ENCODE measurements around the gene INPPL1.

The INPPL1 gene

DNA sequence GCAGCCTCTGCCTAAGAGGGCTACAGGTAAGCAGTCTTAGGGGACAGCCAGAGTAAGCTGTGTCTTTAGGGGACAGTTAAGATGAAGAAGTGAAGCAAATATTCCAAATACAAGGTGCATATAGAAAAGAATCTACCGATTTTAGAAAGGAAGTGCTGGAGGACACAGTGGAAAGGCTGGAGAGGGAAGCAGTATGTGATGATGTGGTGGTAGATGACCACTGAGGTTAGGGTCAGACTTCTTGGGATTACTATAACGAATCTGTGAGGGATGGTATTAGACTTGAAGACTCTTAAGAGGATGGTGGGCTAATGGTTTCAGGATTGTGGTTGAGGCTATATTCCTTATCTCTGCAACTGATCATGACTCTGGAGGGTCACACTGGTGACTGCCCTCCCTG is 59.4 kb downstream of the INPPL1 start:
- intact Hi-C loops (cut with micrococcal nuclease) = no loop called here
- no peak overlapping the region for H3K4me3 Mint-ChIP-seq
- no peaks in the 10 kb centered on the region for H3K36me3 Mint-ChIP-seq (ENCODE audit: low read depth)
- H3K4me1 Mint-ChIP-seq (ENCODE audit: low read depth) = peaks cover 6% of the 10 kb centered on the region
- H3K27me3 Mint-ChIP-seq = peaks cover 32% of the 10 kb centered on the region
- H3K9me3 Mint-ChIP-seq = no peaks in the 10 kb centered on the region
- H3K27ac Mint-ChIP-seq = no peak overlapping the region

DNA sequence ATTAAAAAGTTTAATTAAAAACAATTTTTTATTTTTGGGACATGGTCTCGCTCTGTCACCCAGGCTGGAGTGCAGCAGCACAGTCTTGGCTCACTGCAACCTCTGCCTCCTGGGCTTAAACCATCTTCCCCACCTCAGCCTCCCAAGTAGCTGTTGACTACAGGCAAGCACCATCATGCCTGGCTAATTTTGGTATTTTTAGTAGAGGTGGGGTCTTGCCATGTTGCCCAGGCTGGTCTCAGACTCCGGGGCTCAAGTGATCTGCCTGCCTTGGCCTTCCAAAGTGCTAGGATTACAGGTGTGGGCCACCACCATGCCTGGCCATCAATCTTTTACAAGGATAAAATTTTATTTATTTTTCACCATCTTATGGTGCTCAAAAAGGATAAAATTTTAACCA is 62.7 kb downstream of the INPPL1 start:
- H3K9me3 Mint-ChIP-seq = no peaks in the 10 kb centered on the region

More for the DNA sequence above, 62.7 kb downstream of the INPPL1 start:
- Mint-ChIP-seq H3K4me3 (no peak overlapping the region), H3K4me1 (ENCODE audit: low read depth) (no peaks in the 10 kb centered on the region), H3K27ac (no peak overlapping the region), H3K36me3 (ENCODE audit: low read depth) (peaks cover 2% of the 10 kb centered on the region), H3K27me3 (peaks cover 27% of the 10 kb centered on the region)
- intact Hi-C loops (cut with micrococcal nuclease) = no loop called here
